GM19099 (cell line): Measurements from ENCODE around the gene PITPNC1.

Source experiments
- POLR2A ChIP-seq: IDR thresholded peaks from 3 replicates; pipeline ENCODE4 v1.6.1; 2011; ENCODE audit warnings: low read depth; ENCODE audit not compliant: insufficient read length; ENCODE audit errors: extremely low read depth

The PITPNC1 gene

GRCh38 chr17:67376737-67377487 is at the start of gene PITPNC1:
Gene PITPNC1, plus strand, starts transcription at chr17:67377281.
- peak; percentile 52 for TF ChIP-seq POLR2A

- no peak for TF ChIP-seq POLR2A
These were observed 49.1 kb upstream of the PITPNC1 start for GRCh38 chr17:67328026-67328425.

- no peak for TF ChIP-seq POLR2A
These were observed 41.7 kb upstream of the PITPNC1 start for GRCh38 chr17:67335245-67335835.

- no peak for TF ChIP-seq POLR2A
These were observed 40.2 kb upstream of the PITPNC1 start for GRCh38 chr17:67336859-67337258.

- TF ChIP-seq POLR2A, result no peak
These were observed 33.8 kb upstream of the PITPNC1 start for GRCh38 chr17:67343237-67343636.

GRCh38 chr17:67347826-67348225 is 29.3 kb upstream of the PITPNC1 start:
- no peak for TF ChIP-seq POLR2A

GRCh38 chr17:67349420-67349819 is 27.7 kb upstream of the PITPNC1 start:
- TF ChIP-seq POLR2A, result no peak

GRCh38 chr17:67353161-67353560 is 23.9 kb upstream of the PITPNC1 start:
- TF ChIP-seq POLR2A, result no peak

GRCh38 chr17:67353929-67354574 is 23.0 kb upstream of the PITPNC1 start:
- TF ChIP-seq POLR2A, result no peak

- TF ChIP-seq POLR2A, result no peak
These were observed 18.5 kb upstream of the PITPNC1 start for GRCh38 chr17:67358612-67359011.

GRCh38 chr17:67359960-67360791 is 16.9 kb upstream of the PITPNC1 start:
- no peak for TF ChIP-seq POLR2A

- TF ChIP-seq POLR2A, result no peak
These were observed 16.2 kb upstream of the PITPNC1 start for GRCh38 chr17:67360880-67361279.

- TF ChIP-seq POLR2A, result no peak
These were observed 14.9 kb upstream of the PITPNC1 start for GRCh38 chr17:67362173-67362572.

- TF ChIP-seq POLR2A, result no peak
These were observed 12.0 kb upstream of the PITPNC1 start for GRCh38 chr17:67364847-67365737.
